Epithelial cell of proximal tubule (primary cell): ENCODE results near the gene KCNK6. TPM values are rescaled to one million over a fixed set of nuclear protein-coding genes. Genes with fewer than 3 reads are reported as not detected.
"Not testable (repeated sequence)": the region's sequence is repeated elsewhere in the genome, so short reads cannot be mapped to it uniquely, and the experiment has no call there.

ENCODE experiments used
- DNase-seq: peaks from one replicate; pipeline ENCODE4 v3.0.0-alpha.2; 2011; ENCODE audit warnings: low read depth
- H3K4me3 ChIP-seq: 2 replicates; pipeline ENCODE4 v1.5.1; 2011; ENCODE audit warnings: low read depth, mild to moderate bottlenecking, low read length
- CTCF ChIP-seq: conservative IDR thresholded peaks from 2 replicates; pipeline ENCODE4 v1.5.1; 2012; ENCODE audit warnings: low read depth, mild to moderate bottlenecking, low read length
- total RNA-seq: library from RNA; depleted of rRNA; stranded (reverse); fragments of >200 nt; gene quantifications from 2 replicates; pipeline ENCODE4 v1.2.3, GENCODE V29; 2015

The KCNK6 gene
- total RNA-seq, 1 donor from 2014 or later, result 3.9 TPM

GRCh38 chr19:38335949-38336637 lies 16.4 kb downstream of the KCNK6 start:
- TF ChIP-seq CTCF, result no peak
- H3K4me3 ChIP-seq, result peak overlapping the region; percentile 79
- DNase-seq, result no peak

- peak overlapping the region; percentile 79 for H3K4me3 ChIP-seq
- peak; percentile 67 for DNase-seq
- TF ChIP-seq CTCF, result no peak
Observed at GRCh38 chr19:38336638-38337359, 17.2 kb downstream of the KCNK6 start.

- no peak for TF ChIP-seq CTCF
- H3K4me3 ChIP-seq, result peak overlapping the region; percentile 79
- no peak for DNase-seq
Observed at GRCh38 chr19:38337360-38337653, 17.7 kb downstream of the KCNK6 start.

- not testable (repeated sequence) for H3K4me3 ChIP-seq, DNase-seq
Observed at GRCh38 chr19:38339011-38339410, 19.4 kb downstream of the KCNK6 start.

- no peak for TF ChIP-seq CTCF
- no peak for DNase-seq
- H3K4me3 ChIP-seq, result no peak overlapping the region
Observed at GRCh38 chr19:38340927-38341326, 21.3 kb downstream of the KCNK6 start.

DNA sequence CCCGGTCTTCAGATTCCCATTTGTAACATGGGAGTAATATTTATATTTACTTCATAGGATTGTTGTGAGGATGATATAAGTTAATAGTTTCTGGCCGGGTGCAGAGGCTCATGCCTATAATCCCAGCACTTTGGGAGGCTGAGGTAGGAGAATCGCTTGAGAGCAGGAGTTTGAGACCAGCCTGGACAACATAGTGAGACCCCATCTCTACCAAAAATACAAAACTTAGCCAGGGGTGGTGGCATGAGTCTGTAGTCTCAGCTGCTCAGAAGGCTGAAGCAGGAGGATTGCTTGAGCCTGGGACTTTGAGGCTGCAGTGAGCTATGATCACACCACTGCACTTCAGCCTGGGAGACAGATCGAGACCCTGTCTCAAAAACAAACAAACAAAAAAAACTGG lies 27.2 kb downstream of the KCNK6 start:
- H3K4me3 ChIP-seq, result no peak overlapping the region
- DNase-seq, result no peak
- TF ChIP-seq CTCF, result no peak

DNA sequence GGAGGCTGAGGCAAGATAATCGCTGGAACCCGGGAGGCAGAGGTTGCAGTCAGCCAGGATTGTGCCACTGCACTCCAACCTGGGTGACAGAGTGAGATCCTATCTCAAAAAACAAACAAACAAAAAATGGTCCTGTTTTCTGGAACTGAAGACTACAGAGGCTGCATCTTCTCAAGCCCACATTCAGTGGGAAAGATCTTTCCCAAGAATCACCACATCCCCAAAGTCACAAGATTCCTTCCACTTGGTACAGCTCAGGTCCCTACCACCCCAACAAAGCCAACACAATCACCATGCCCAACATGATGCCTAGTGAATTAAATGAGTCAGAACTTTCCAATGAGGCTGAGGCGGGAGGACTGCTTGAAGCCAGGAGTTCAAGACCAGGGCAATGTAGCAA lies 31.2 kb downstream of the KCNK6 start:
- DNase-seq, result no peak
- TF ChIP-seq CTCF, result no peak
- H3K4me3 ChIP-seq, result no peak overlapping the region
